ENCODE data around the gene PLEKHG4B. TPM values are rescaled to one million over a fixed set of nuclear protein-coding genes. Genes with fewer than 3 reads are reported as not detected.

Gene PLEKHG4B
- total and polyA plus RNA-seq, 4 donors = under 0.01 to 0.05 (median 0.01) TPM; not detected in 1

DNA sequence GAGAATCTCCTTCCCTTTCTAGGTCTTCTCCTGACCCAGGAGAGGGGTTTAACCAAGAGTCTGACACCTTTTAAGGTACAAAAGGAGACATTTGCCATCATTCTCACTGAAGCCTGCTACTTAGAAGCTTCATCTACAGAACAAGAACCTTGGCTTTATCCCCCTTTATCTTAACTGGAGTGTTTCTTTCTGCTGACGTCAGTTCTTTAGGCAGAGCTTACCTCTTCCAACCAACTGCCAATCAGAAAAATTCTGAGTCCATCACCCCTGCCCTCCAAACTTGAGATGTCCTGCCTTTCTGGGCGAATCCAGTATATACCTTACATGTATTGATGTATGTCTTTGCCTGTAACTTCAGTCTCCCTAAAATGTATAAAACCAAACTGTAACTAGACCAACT is 37.2 kb downstream of the PLEKHG4B start:
- H3K4me3 ChIP-seq (ENCODE audit: low read depth in 1 of 3, low read length in 3 of 3) = no peak overlapping the region
- H3K27ac ChIP-seq (ENCODE audit: low read depth in 1 of 2, low read length in 2 of 2) = no peak overlapping the region
- no peaks in the 10 kb centered on the region for H3K27me3 ChIP-seq (ENCODE audit: control insufficient read depth in 4 of 4, insufficient read depth in 4 of 4, low read length in 3 of 4)
- no peak for TF ChIP-seq SP1 (IDR thresholded peaks at IDR 0.05)
- no peak for TF ChIP-seq EGR1 (IDR thresholded peaks at IDR 0.05; ENCODE audit: low read depth in 2 of 2)
- no peak for TF ChIP-seq TAF1 (conservative IDR thresholded peaks at IDR 0.05)
- TF ChIP-seq RXRA (IDR thresholded peaks at IDR 0.05) = no peak
- no peak for TF ChIP-seq JUND (IDR thresholded peaks at IDR 0.05)
- peaks cover 0 to 4% (median 1%) of the 10 kb centered on the region in 4 donors for H3K9me3 ChIP-seq (ENCODE audit: control insufficient read depth in 4 of 4, low read length in 3 of 4)
- no peak overlapping the region for H3K9ac ChIP-seq (ENCODE audit: low read depth in 1 of 2, low read length in 2 of 2)
- no peaks in the 10 kb centered on the region for H3K4me1 ChIP-seq (ENCODE audit: control insufficient read depth in 4 of 4, insufficient read depth in 4 of 4, low read length in 3 of 4)
- DNase-seq (ENCODE audit: low spot score) = no peak
- H3K36me3 ChIP-seq (ENCODE audit: control insufficient read depth in 4 of 4, insufficient read depth in 3 of 4, low read depth in 1 of 4, low read length in 3 of 4) = no peaks in the 10 kb centered on the region
- 60% methylated on average over 2 of the region's 2 CpGs for WGBS

DNA sequence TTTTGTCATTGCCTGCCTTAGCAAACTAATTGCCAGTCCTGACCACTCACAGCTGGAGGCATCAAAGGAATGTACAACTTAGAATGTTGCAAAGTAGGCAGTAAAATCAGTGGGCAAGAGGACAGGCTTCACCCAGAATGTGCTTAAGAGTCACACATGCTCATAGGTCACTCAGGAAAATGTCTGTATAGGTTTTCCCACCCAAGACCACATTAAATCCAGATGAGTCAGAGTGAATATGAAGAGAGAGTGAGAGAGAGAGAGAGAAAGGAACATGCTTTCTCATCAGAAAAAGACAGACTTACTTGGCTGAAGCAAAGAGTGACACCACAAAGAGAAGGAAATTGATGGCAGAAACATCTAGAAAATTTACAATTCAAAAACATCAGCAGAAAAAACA is 37.9 kb downstream of the PLEKHG4B start:
- DNase-seq (ENCODE audit: low spot score) = no peak
- TF ChIP-seq FOXA1 (IDR thresholded peaks at IDR 0.05) (no peak), RXRA (IDR thresholded peaks at IDR 0.05) (no peak), CTCF (IDR thresholded peaks at IDR 0.05; ENCODE audit: low read depth, low read length, missing input control) (no peak), REST (IDR thresholded peaks at IDR 0.05) (no peak), MAX (IDR thresholded peaks at IDR 0.05) (no peak), HNF4A (conservative IDR thresholded peaks at IDR 0.05) (no peak), HNF4G (IDR thresholded peaks at IDR 0.05) (no peak), SP1 (IDR thresholded peaks at IDR 0.05) (no peak), GABPA (IDR thresholded peaks at IDR 0.05 in 1 of 2, conservative IDR thresholded peaks at IDR 0.05 in 1 of 2) (no peak), ZBTB33 (IDR thresholded peaks at IDR 0.05) (no peak), TAF1 (conservative IDR thresholded peaks at IDR 0.05) (no peak), JUND (IDR thresholded peaks at IDR 0.05) (no peak)
- TF ChIP-seq, protein P1, sequence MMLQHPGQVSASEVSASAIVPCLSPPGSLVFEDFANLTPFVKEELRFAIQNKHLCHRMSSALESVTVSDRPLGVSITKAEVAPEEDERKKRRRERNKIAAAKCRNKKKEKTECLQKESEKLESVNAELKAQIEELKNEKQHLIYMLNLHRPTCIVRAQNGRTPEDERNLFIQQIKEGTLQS (IDR thresholded peaks at IDR 0.05) = no peak
- Histone ChIP-seq H3K27ac (ENCODE audit: low read depth in 1 of 2, low read length in 2 of 2) (no peak overlapping the region), H3K4me3 (ENCODE audit: low read depth in 1 of 3, low read length in 3 of 3) (no peak overlapping the region), H3K36me3 (ENCODE audit: control insufficient read depth in 4 of 4, insufficient read depth in 3 of 4, low read depth in 1 of 4, low read length in 3 of 4) (no peaks in the 10 kb centered on the region), H3K4me1 (ENCODE audit: control insufficient read depth in 4 of 4, insufficient read depth in 4 of 4, low read length in 3 of 4) (no peaks in the 10 kb centered on the region), H3K9me3 (ENCODE audit: control insufficient read depth in 4 of 4, low read length in 3 of 4) (peaks cover 0 to 4% (median 1%) of the 10 kb centered on the region in 4 donors), H3K27me3 (ENCODE audit: control insufficient read depth in 4 of 4, insufficient read depth in 4 of 4, low read length in 3 of 4) (no peaks in the 10 kb centered on the region), H3K9ac (ENCODE audit: low read depth in 1 of 2, low read length in 2 of 2) (no peak overlapping the region)
